K562 (cell line): ENCODE measurements around the gene CCK. TPM values are rescaled to one million over a fixed set of nuclear protein-coding genes. Genes with fewer than 3 reads are reported as not detected.

Experiments used
- ATAC-seq: fragments of 200-7000 bp; cut with Tn5 transposase; 3 replicates; pipeline ENCODE4 v1.9.1; 2020; ENCODE audit warnings: moderate library complexity
- BruUV-seq: library from RNA; stranded (reverse); fragments of 400-500 nt; replicated peaks from 2 replicates; lab custom pipeline; 2021; lab: Mats Ljungman, UMichigan
- CTCF ChIA-PET: fragments of 300-600 bp; formaldehyde crosslinking; extraction: SDS; loops from one replicate; lab custom pipeline; 2021; ENCODE audit warnings: low intra/inter-chr PET ratio; lab: Yijun Ruan, JAX
- POLR2A ChIA-PET: fragments of 300-600, 350-650 bp; sonication (Branson Sonifier 250); formaldehyde crosslinking; extraction: SDS; loops from one replicate; lab custom pipeline; 2021; ENCODE audit warnings: antibody characterized with exemption, inconsistent platforms; lab: Yijun Ruan, JAX
- DNase-seq, 4 experiments: peaks; one replicate each; pipeline versions ENCODE4 v3.0.0 to v3.0.0-alpha.2; 2011 to 2018; ENCODE audit warnings: low spot score in 3 of 4, mixed read lengths in 3 of 4; ENCODE audit errors: extremely low read depth in 1 of 4
- FAIRE-seq: peaks from 2 replicates; lab custom pipeline; 2011; peaks lifted over from hg19 to GRCh38; lab: Jason Lieb, UNC
- H2AFZ ChIP-seq: 2 replicates; pipeline ENCODE4 v1.6.0; 2011; ENCODE audit warnings: low read depth, low read length, control low read depth, inconsistent platforms
- H3K27ac ChIP-seq: fragments of 200-600 bp; 3 replicates; pipeline ENCODE4 v1.8.0; 2011; ENCODE audit warnings: low read depth, mild to moderate bottlenecking, control low read depth, inconsistent platforms, low read length, moderate library complexity, mixed read lengths; ENCODE audit errors: extremely low read depth
- H3K27me3 ChIP-seq, 2 experiments: fragments of 300-600 bp in 1 of 2; 2 replicates in 1 of 2; 3 replicates in 1 of 2; pipeline versions ENCODE4 v1.6.0 to v1.8.0; 2011; ENCODE audit warnings: inconsistent platforms in 2 of 2, low read length in 2 of 2, mild to moderate bottlenecking in 1 of 2, mixed read lengths in 1 of 2, moderate library complexity in 1 of 2; ENCODE audit not compliant: control insufficient read depth in 2 of 2, insufficient read depth in 2 of 2
- H3K36me3 ChIP-seq: fragments of 300-600 bp; 3 replicates; pipeline ENCODE4 v1.8.0; 2011; ENCODE audit warnings: mild to moderate bottlenecking, low read length, inconsistent platforms; ENCODE audit not compliant: control insufficient read depth, insufficient read depth
- H3K4me1 ChIP-seq, 2 experiments: fragments of 200-600 bp in 1 of 2; replicated peaks in 1 of 2; 2 replicates in 1 of 2; 3 replicates in 1 of 2; pipeline versions ENCODE4 v1.5.1 to v1.8.0; 2011; ENCODE audit warnings: inconsistent platforms in 2 of 2, low read length in 2 of 2, mild to moderate bottlenecking in 1 of 2, mixed read lengths in 1 of 2, moderate library complexity in 1 of 2; ENCODE audit not compliant: control insufficient read depth in 2 of 2, insufficient read depth in 2 of 2
- H3K4me2 ChIP-seq: 2 replicates; pipeline ENCODE4 v1.6.1; 2011; ENCODE audit warnings: low read length, control low read depth, inconsistent platforms, mixed read lengths; ENCODE audit not compliant: insufficient read depth
- H3K4me3 ChIP-seq: fragments of 200-600 bp; sonication (generic), shearing (Covaris generic); 2 replicates; pipeline ENCODE4 v1.5.1; 2016; ENCODE audit warnings: control low read depth, inconsistent platforms
- H3K79me2 ChIP-seq: fragments of 200-600 bp; 3 replicates; pipeline ENCODE4 v1.8.0; 2011; ENCODE audit warnings: low read length, inconsistent platforms; ENCODE audit not compliant: control insufficient read depth, insufficient read depth
- H3K9ac ChIP-seq, 2 experiments: 2 replicates each; pipeline versions ENCODE4 v1.6.0 to v1.6.1; 2011; ENCODE audit warnings: low read depth in 2 of 2, low read length in 2 of 2, control low read depth in 1 of 2, inconsistent platforms in 1 of 2, mild to moderate bottlenecking in 1 of 2, mixed read lengths in 1 of 2; ENCODE audit not compliant: insufficient read depth in 1 of 2
- H3K9me1 ChIP-seq: one replicate; pipeline ENCODE4 v1.6.0; 2011; ENCODE audit warnings: inconsistent platforms, mild to moderate bottlenecking, low read length, moderate library complexity; ENCODE audit not compliant: control insufficient read depth, insufficient read depth
- H3K9me3 ChIP-seq: replicated peaks from 2 replicates; pipeline ENCODE4 v1.5.1; 2011; ENCODE audit warnings: low read depth, low read length, inconsistent platforms; ENCODE audit not compliant: control insufficient read depth, insufficient read depth
- H4K20me1 ChIP-seq: replicated peaks from 2 replicates; pipeline ENCODE4 v1.6.1; 2011; ENCODE audit warnings: low read length, inconsistent platforms, mixed read lengths; ENCODE audit not compliant: control insufficient read depth, insufficient read depth
- AFF1 ChIP-seq, 2 experiments: fragments of 450-650 bp; IDR thresholded peaks; 2 replicates each; pipeline ENCODE4 v1.6.1; 2018; ENCODE audit warnings: mild to moderate bottlenecking in 2 of 2, low read depth in 1 of 2; ENCODE audit not compliant: partially characterized antibody in 2 of 2
- PHB ChIP-seq: fragments of 250-450 bp; sonication (Bioruptor Pico); IDR thresholded peaks from 2 replicates; pipeline ENCODE4 v1.5.0; 2021
- POLR2AphosphoS2 ChIP-seq: IDR thresholded peaks from 2 replicates; pipeline ENCODE4 v1.6.1; 2012; ENCODE audit warnings: low read length, improper control_type of control experiment
- TAF7 ChIP-seq: fragments of 450-650 bp; IDR thresholded peaks from 2 replicates; pipeline ENCODE4 v1.6.1; 2016; ENCODE audit warnings: missing genetic modification characterization, missing compliant biosample characterization
- TAL1 ChIP-seq: fragments of 450-650 bp; IDR thresholded peaks from 2 replicates; pipeline ENCODE4 v1.6.1; 2016; ENCODE audit warnings: mild to moderate bottlenecking
- ZNF57 ChIP-seq: fragments of 450-650 bp; formaldehyde crosslinking; IDR thresholded peaks from 2 replicates; pipeline ENCODE4 v1.4.0; 2020; ENCODE audit warnings: mild to moderate bottlenecking, moderate library complexity
- ZNF77 ChIP-seq: fragments of 250-450 bp; sonication (Bioruptor Pico); IDR thresholded peaks from 2 replicates; pipeline ENCODE4 v1.5.0; 2020
- WGBS: fragments of 100-300 bp; shearing (Covaris generic); methylation state at CpG from one replicate; pipeline ENCODE4 v1.1.6; 2016; ENCODE audit warnings: low coverage, mixed read lengths; ENCODE audit not compliant: insufficient coverage; ENCODE audit errors: missing lambda C conversion rate; 5-methylcytosine and 5-hydroxymethylcytosine counted together
- in situ Hi-C: fragments of 300-500 bp; cut with MboI; formaldehyde crosslinking; loops from 4 replicates; pipeline ENCODE4 v1.15.0; 2018; ENCODE audit warnings: inconsistent platforms, mixed read lengths
- intact Hi-C: fragments of 100-400 bp; cut with micrococcal nuclease; formaldehyde crosslinking; loops from 2 replicates; pipeline ENCODE4 v1.14.2; 2022
- polyA plus RNA-seq, 8 experiments: library from polyadenylated mRNA; depleted of rRNA in 4 of 8; stranded (reverse) in 5 of 8; unstranded in 3 of 8; fragments of >200 nt; fragmentation: Nextera tagmentation in 2 of 8; fragmentation: Illumina TruSeq in 1 of 8; extraction: Ambion mirVana in 2 of 8; extraction: Trizol in 1 of 8; gene quantifications; 2 replicates each; pipeline versions ENCODE4 v1.2.1 to v1.2.3, GENCODE V29; 2011 to 2014; ENCODE audit warnings: inconsistent platforms in 1 of 8, missing spikeins in 1 of 8
- total RNA-seq, 7 experiments: library from RNA; depleted of rRNA in 6 of 7; stranded (reverse); fragments of >200 nt in 6 of 7; fragmentation: Illumina TruSeq in 2 of 7; extraction: Trizol in 2 of 7; gene quantifications; 2 replicates each; pipeline versions ENCODE4 v1.2.1 to v1.2.3, GENCODE V29; 2011 to 2021; ENCODE audit warnings: low replicate concordance in 1 of 7

The CCK gene
- total and polyA plus RNA-seq, 9 of the 15 experiments (the other 6 are each of a cell fraction or from before 2014, with no cell fraction given): not detected

DNA sequence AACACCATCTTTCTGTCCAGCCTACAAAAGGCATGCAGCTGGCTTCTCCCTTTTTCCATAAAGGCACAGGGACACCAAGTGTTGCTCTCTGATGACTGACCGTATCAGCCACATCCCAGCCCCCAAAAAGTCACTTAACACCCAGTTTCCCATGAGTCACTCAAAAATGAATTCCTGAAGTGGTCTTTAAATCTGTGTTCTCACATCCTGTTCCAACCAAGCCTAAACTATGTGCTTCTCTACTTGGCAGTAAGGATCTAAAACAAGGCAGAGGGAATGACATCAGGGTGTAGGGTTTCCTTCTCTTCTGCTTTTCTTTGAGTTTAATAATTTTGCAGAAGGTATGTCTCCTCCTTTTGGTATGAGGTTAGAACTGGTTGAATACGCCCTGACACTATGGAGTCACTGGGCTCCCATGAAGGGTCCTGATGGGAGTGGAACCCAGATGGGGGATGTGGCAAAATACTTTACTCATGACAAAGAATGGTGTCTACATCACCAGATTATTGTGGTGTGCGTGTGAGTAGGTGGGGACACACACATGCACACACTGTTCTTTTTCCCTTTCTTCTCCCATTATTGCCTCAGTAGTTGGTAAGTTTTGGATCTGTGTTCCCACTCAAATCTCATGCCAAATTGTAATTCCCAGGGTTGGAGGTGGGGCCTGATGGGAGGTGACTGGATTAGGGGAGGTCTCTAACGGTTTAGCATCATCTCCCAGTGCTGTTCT is 35.6 kb upstream of the CCK start:
- Histone ChIP-seq H3K4me2 (no peak overlapping the region), H3K79me2 (no peaks in the 10 kb centered on the region), H4K20me1 (0 out of 2 replicates have a peak, but pooled peaks cover 4% of the 10 kb centered on the region), H3K9ac (no peak overlapping the region), H3K27me3 (peaks cover 0 to 2% of the 10 kb centered on the region in 2 experiments; a peak in 2 of 5 replicates), H3K4me1 (no peaks in the 10 kb centered on the region), H3K27ac (no peak overlapping the region), H2AFZ (no peak overlapping the region), H3K36me3 (no peaks in the 10 kb centered on the region), H3K9me1 (no peaks in the 10 kb centered on the region), H3K9me3 (no peaks in the 10 kb centered on the region), H3K4me3 (no peak overlapping the region)
- no peak for ATAC-seq
- DNase-seq: no peak
- CTCF ChIA-PET: no interaction called here
- 4% methylated on average over 3 of the region's 4 CpGs for WGBS
- TF ChIP-seq TAF7 (tag): no peak
- no peak for TF ChIP-seq ZNF57 (CRISPR knock-in tag)
- no peak for TF ChIP-seq ZNF77
- no peak for TF ChIP-seq POLR2AphosphoS2
- no peak for TF ChIP-seq AFF1 (IDR thresholded peaks at IDR 0.05; ENCODE audit: low read depth in 1 of 2, partially characterized antibody in 2 of 2)
- TF ChIP-seq PHB: no peak
- TF ChIP-seq TAL1: no peak
- in situ Hi-C loops (no loop called here), intact Hi-C loops (no loop called here)
- no peak for FAIRE-seq
- no TSS peak for BruUV-seq
- POLR2A ChIA-PET: no interaction called here
